SK-N-SH (cell line): Measurements from ENCODE around the gene FAM110A. TPM values are rescaled to one million over a fixed set of nuclear protein-coding genes. Genes with fewer than 3 reads are reported as not detected.

Experiments
- CTCF ChIA-PET: fragments of 300-600, 350-600 bp; formaldehyde crosslinking; extraction: SDS; loops from one replicate; lab custom pipeline; 2021; lab: Yijun Ruan, JAX
- POLR2A ChIA-PET: fragments of 350-600 bp; sonication (Branson Sonifier 250); formaldehyde crosslinking; extraction: SDS; loops from one replicate; lab custom pipeline; 2020; ENCODE audit warnings: antibody characterized with exemption, inconsistent platforms; lab: Yijun Ruan, JAX
- DNase-seq: peaks from one replicate; pipeline ENCODE4 v3.0.0; 2012
- H2AFZ ChIP-seq: fragments of 200-600 bp; sonication (generic); 2 replicates; pipeline ENCODE4 v1.8.1; 2016; ENCODE audit warnings: antibody characterized with exemption, mild to moderate bottlenecking, low read depth
- H3F3A ChIP-seq: fragments of 200-600 bp; sonication (generic); replicated peaks from 2 replicates; pipeline ENCODE3; 2016; ENCODE audit warnings: antibody characterized with exemption, mild to moderate bottlenecking; ENCODE audit not compliant: insufficient read depth
- H3K27ac ChIP-seq, 2 experiments: fragments of 200-500 bp in 1 of 2; fragments of 200-600 bp in 1 of 2; sonication (Bioruptor generic) in 1 of 2; sonication (generic), shearing (Covaris generic) in 1 of 2; 2 replicates each; pipeline versions ENCODE4 v1.5.1 to v1.6.1; 2014 to 2016; ENCODE audit warnings: low read depth in 2 of 2, inconsistent platforms in 1 of 2, low read length in 1 of 2, mild to moderate bottlenecking in 1 of 2, mixed read lengths in 1 of 2
- H3K27me3 ChIP-seq: fragments of 200-600 bp; sonication (generic), shearing (Covaris generic); 2 replicates; pipeline ENCODE4 v1.6.1; 2016; ENCODE audit warnings: mixed run types; ENCODE audit not compliant: insufficient read depth
- H3K36me3 ChIP-seq, 2 experiments: fragments of 200-500 bp in 1 of 2; fragments of 200-600 bp in 1 of 2; sonication (Bioruptor generic) in 1 of 2; sonication (generic) in 1 of 2; replicated peaks in 1 of 2; 2 replicates each; pipeline versions ENCODE3 to v1.5.1; 2014 to 2016; ENCODE audit warnings: low read length in 1 of 2, mild to moderate bottlenecking in 1 of 2; ENCODE audit not compliant: insufficient read depth in 2 of 2, control insufficient read depth in 1 of 2
- H3K4me1 ChIP-seq, 2 experiments: fragments of 200-500 bp in 1 of 2; fragments of 200-600 bp in 1 of 2; sonication (Bioruptor generic) in 1 of 2; sonication (generic), shearing (Covaris generic) in 1 of 2; 2 replicates each; pipeline versions ENCODE4 v1.5.1 to v1.6.1; 2014 to 2016; ENCODE audit warnings: low read depth in 1 of 2, low read length in 1 of 2, mixed run types in 1 of 2; ENCODE audit not compliant: insufficient read depth in 2 of 2, control insufficient read depth in 1 of 2
- H3K4me2 ChIP-seq: fragments of 200-600 bp; sonication (generic), shearing (Covaris generic); 2 replicates; pipeline ENCODE4 v1.6.1; 2017; ENCODE audit warnings: mixed run types
- H3K4me3 ChIP-seq, 2 experiments: fragments of 200-500 bp in 1 of 2; fragments of 200-600 bp in 1 of 2; sonication (Bioruptor generic) in 1 of 2; sonication (generic), shearing (Covaris generic) in 1 of 2; 2 replicates each; pipeline versions ENCODE4 v1.5.1 to v1.8.1; 2014 to 2016; ENCODE audit warnings: low read depth in 2 of 2, inconsistent platforms in 1 of 2, low read length in 1 of 2, mild to moderate bottlenecking in 1 of 2, mixed read lengths in 1 of 2, moderate library complexity in 1 of 2
- H3K79me2 ChIP-seq: fragments of 200-600 bp; sonication (generic); 2 replicates; pipeline ENCODE4 v1.8.1; 2017; ENCODE audit warnings: mild to moderate bottlenecking; ENCODE audit not compliant: insufficient read depth
- H3K9ac ChIP-seq: fragments of 200-600 bp; sonication (generic); 2 replicates; pipeline ENCODE4 v1.6.1; 2017; ENCODE audit warnings: mixed run types
- H3K9me2 ChIP-seq: fragments of 200-600 bp; sonication (generic); 2 replicates; pipeline ENCODE4 v1.6.1; 2017; ENCODE audit warnings: mixed run types
- H3K9me3 ChIP-seq: fragments of 200-600 bp; sonication (generic); 2 replicates; pipeline ENCODE4 v1.6.1; 2017; ENCODE audit warnings: mixed run types, mild to moderate bottlenecking, moderate library complexity
- H4K20me1 ChIP-seq: fragments of 200-600 bp; sonication (generic); 2 replicates; pipeline ENCODE4 v1.6.1; 2017; ENCODE audit warnings: mild to moderate bottlenecking, mixed run types; ENCODE audit not compliant: insufficient read depth
- ELF1 ChIP-seq: IDR thresholded peaks from 2 replicates; pipeline ENCODE4 v1.4.0; 2012
- EZH2phosphoT487 ChIP-seq: fragments of 200-600 bp; sonication (generic); IDR thresholded peaks from 2 replicates; pipeline ENCODE4 v1.6.1; 2017; ENCODE audit warnings: low read depth, mixed run types, mild to moderate bottlenecking, antibody characterized with exemption, moderate library complexity, borderline replicate concordance
- FOXM1 ChIP-seq: IDR thresholded peaks from 2 replicates; pipeline ENCODE4 v1.4.0; 2012; ENCODE audit warnings: low read depth, mild to moderate bottlenecking
- GABPA ChIP-seq: IDR thresholded peaks from 2 replicates; pipeline ENCODE4 v1.4.0; 2012; ENCODE audit warnings: low read depth, mild to moderate bottlenecking
- IRF3 ChIP-seq: fragments of 150-350 bp; IDR thresholded peaks from 2 replicates; pipeline ENCODE4 v1.6.1; 2016; ENCODE audit warnings: mild to moderate bottlenecking, low read depth, low read length
- JUND ChIP-seq: IDR thresholded peaks from 2 replicates; pipeline ENCODE4 v1.4.0; 2012
- MAX ChIP-seq: IDR thresholded peaks from 2 replicates; pipeline ENCODE4 v1.4.0; 2012; ENCODE audit warnings: low read depth
- MXI1 ChIP-seq: IDR thresholded peaks from 2 replicates; pipeline ENCODE4 v1.6.1; 2012; ENCODE audit warnings: mild to moderate bottlenecking, low read depth, low read length, improper control_type of control experiment
- NRF1 ChIP-seq: IDR thresholded peaks from 2 replicates; pipeline ENCODE4 v1.6.1; 2012; ENCODE audit warnings: low read depth, mild to moderate bottlenecking, low read length
- POLR2AphosphoS5 ChIP-seq: IDR thresholded peaks from 2 replicates; pipeline ENCODE4 v1.6.1; 2012; ENCODE audit warnings: low read depth, low read length
- SIN3A ChIP-seq: IDR thresholded peaks from 2 replicates; pipeline ENCODE4 v1.6.1; 2012; ENCODE audit warnings: low read depth, mild to moderate bottlenecking, low read length, moderate library complexity, borderline replicate concordance
- TAF1 ChIP-seq: IDR thresholded peaks from 2 replicates; pipeline ENCODE4 v1.6.1; 2012; ENCODE audit warnings: low read depth, mild to moderate bottlenecking, low read length, moderate library complexity, borderline replicate concordance
- WGBS: methylation state at CpG from one replicate; pipeline ENCODE4 v1.1.6; 2017; ENCODE audit warnings: low lambda C conversion rate; 5-methylcytosine and 5-hydroxymethylcytosine counted together
- polyA plus RNA-seq, 3 experiments: library from polyadenylated mRNA; depleted of rRNA; stranded (reverse); fragments of >200 nt; gene quantifications; 2 replicates each; pipeline ENCODE4 v1.2.3, GENCODE V29; 2012
- TF ChIP-seq, protein P1 (sequence below): IDR thresholded peaks from 2 replicates; pipeline ENCODE4; 2012

FAM110A gene
- 2.5 and 3.8 TPM in 2 replicates for polyA plus RNA-seq (2012; rRNA removed)
- 1.9 and 2.3 TPM in 2 replicates for polyA plus RNA-seq (2012; cell fraction: cytosol; rRNA removed)
- 4.3 and 7.1 TPM in 2 replicates for polyA plus RNA-seq (2012; cell fraction: nucleus; rRNA removed)

GRCh38 chr20:833450-834150, at the start of gene FAM110A:
FAM110A (plus strand) TSS chr20:833715; CDS start chr20:844805, 11,090 bp downstream.
- Histone ChIP-seq H3K79me2 (peaks cover 46% of the 10 kb centered on the region), H3F3A (peaks cover 10% of the 10 kb centered on the region), H3K4me2 (peak within 1 kb of the TSS; percentile 98), H3K9me3 (no peaks in the 10 kb centered on the region), H3K4me3 (peak within 1 kb of the TSS; percentile 67 to 85), H3K27ac (peak within 1 kb of the TSS; percentile 88 to 92), H3K9ac (peak within 1 kb of the TSS; percentile 76), H3K27me3 (no peaks in the 10 kb centered on the region), H2AFZ (peak within 1 kb of the TSS; percentile 98), H3K9me2 (no peaks in the 10 kb centered on the region), H3K4me1 (peaks cover 6 to 12% of the 10 kb centered on the region in 2 experiments; a peak in 2 of 4 replicates), H3K36me3 (no peaks in the 10 kb centered on the region), H4K20me1 (no peaks in the 10 kb centered on the region)
- WGBS: under 1% methylated on average over 31 of the region's 64 CpGs
- ChIA-PET POLR2A (interaction anchor here (0.5 to 1.9 kb wide), 3 partner anchors 10 to 268 kb away, joined by 3 to 15 read pairs (median 3); no protein-coding TSS in a partner anchor), CTCF (interaction anchor here (0.7 to 8.4 kb wide), 8 partner anchors 15 to 275 kb away, joined by 3 to 59 read pairs (median 4); no protein-coding TSS in a partner anchor)
- peak; percentile 95 for DNase-seq
- TF ChIP-seq ELF1 (peak; percentile 39; the same call in 1 of the 2 replicates), NRF1 (0 out of 2 replicates have a peak, but pooled peaks have one; percentile 4), IRF3 (no peak), POLR2AphosphoS5 (no peak), JUND (0 out of 2 replicates have a peak, but pooled peaks have one; percentile 2), EZH2phosphoT487 (no peak), SIN3A (peak; percentile 28; the same call in 1 of the 2 replicates), MXI1 (peak; percentile 63; the same call in 1 of the 2 replicates), TAF1 (0 out of 2 replicates have a peak, but pooled peaks have one; percentile 2), MAX (peak; percentile 75; the same call in 1 of the 2 replicates), FOXM1 (peak; percentile 99), GABPA (peak; percentile 52)
- TF ChIP-seq, protein P1, sequence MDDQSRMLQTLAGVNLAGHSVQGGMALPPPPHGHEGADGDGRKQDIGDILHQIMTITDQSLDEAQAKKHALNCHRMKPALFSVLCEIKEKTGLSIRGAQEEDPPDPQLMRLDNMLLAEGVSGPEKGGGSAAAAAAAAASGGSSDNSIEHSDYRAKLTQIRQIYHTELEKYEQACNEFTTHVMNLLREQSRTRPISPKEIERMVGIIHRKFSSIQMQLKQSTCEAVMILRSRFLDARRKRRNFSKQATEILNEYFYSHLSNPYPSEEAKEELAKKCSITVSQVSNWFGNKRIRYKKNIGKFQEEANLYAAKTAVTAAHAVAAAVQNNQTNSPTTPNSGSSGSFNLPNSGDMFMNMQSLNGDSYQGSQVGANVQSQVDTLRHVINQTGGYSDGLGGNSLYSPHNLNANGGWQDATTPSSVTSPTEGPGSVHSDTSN: peak; percentile 1; the same call in 1 of the 2 replicates

- ChIA-PET POLR2A (no interaction called here), CTCF (interaction anchor here (1.4 kb wide), 1 partner anchor 27 kb away, joined by 3 read pairs; no protein-coding TSS in a partner anchor)
- Histone ChIP-seq H3F3A (no peaks in the 10 kb centered on the region), H4K20me1 (no peaks in the 10 kb centered on the region), H3K27ac (no peak overlapping the region), H3K27me3 (no peaks in the 10 kb centered on the region), H3K9ac (no peak overlapping the region), H3K4me1 (no peaks in the 10 kb centered on the region), H3K79me2 (no peaks in the 10 kb centered on the region), H3K4me3 (no peak overlapping the region), H3K4me2 (no peak overlapping the region), H3K9me2 (no peaks in the 10 kb centered on the region), H3K36me3 (no peaks in the 10 kb centered on the region), H2AFZ (no peak overlapping the region), H3K9me3 (no peaks in the 10 kb centered on the region)
- WGBS: 0% methylated on average over 1 of the region's 1 CpG
- no peak for DNase-seq
- no peak for TF ChIP-seq NRF1
- no peak for TF ChIP-seq TAF1
These were observed 45.7 kb upstream of the FAM110A start for GRCh38 chr20:787825-788224.
